Measurements from ENCODE around the gene SCN1B. TPM values are rescaled to one million over a fixed set of nuclear protein-coding genes. Genes with fewer than 3 reads are reported as not detected.

SCN1B gene
- total and polyA plus RNA-seq, 10 of the 15 experiments (the other 5 are each of a cell fraction or from before 2014, with no cell fraction given) = 0.04 to 0.54 (median 0.11) TPM; not detected in 3

GRCh38 chr19:35022460-35022859, 7.8 kb upstream of the SCN1B start (continued):
- TF ChIP-seq ZNF687 (IDR thresholded peaks at IDR 0.05) (no peak), ELK1 (IDR thresholded peaks at IDR 0.05; ENCODE audit: low read depth, low read length) (no peak), PAX8 (IDR thresholded peaks at IDR 0.05) (no peak), NR2C2 (IDR thresholded peaks at IDR 0.05; ENCODE audit: borderline replicate concordance, control insufficient read depth, insufficient read length, low read depth) (no peak), SMAD5 (IDR thresholded peaks at IDR 0.05; ENCODE audit: low read depth) (no peak), RELB (IDR thresholded peaks at IDR 0.05; ENCODE audit: low read depth) (no peak)
- TF ChIP-seq, protein P1, sequence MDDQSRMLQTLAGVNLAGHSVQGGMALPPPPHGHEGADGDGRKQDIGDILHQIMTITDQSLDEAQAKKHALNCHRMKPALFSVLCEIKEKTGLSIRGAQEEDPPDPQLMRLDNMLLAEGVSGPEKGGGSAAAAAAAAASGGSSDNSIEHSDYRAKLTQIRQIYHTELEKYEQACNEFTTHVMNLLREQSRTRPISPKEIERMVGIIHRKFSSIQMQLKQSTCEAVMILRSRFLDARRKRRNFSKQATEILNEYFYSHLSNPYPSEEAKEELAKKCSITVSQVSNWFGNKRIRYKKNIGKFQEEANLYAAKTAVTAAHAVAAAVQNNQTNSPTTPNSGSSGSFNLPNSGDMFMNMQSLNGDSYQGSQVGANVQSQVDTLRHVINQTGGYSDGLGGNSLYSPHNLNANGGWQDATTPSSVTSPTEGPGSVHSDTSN (IDR thresholded peaks at IDR 0.05; ENCODE audit: insufficient replicate concordance, low read depth, low read length) = no peak
- TF ChIP-seq, protein P2, sequence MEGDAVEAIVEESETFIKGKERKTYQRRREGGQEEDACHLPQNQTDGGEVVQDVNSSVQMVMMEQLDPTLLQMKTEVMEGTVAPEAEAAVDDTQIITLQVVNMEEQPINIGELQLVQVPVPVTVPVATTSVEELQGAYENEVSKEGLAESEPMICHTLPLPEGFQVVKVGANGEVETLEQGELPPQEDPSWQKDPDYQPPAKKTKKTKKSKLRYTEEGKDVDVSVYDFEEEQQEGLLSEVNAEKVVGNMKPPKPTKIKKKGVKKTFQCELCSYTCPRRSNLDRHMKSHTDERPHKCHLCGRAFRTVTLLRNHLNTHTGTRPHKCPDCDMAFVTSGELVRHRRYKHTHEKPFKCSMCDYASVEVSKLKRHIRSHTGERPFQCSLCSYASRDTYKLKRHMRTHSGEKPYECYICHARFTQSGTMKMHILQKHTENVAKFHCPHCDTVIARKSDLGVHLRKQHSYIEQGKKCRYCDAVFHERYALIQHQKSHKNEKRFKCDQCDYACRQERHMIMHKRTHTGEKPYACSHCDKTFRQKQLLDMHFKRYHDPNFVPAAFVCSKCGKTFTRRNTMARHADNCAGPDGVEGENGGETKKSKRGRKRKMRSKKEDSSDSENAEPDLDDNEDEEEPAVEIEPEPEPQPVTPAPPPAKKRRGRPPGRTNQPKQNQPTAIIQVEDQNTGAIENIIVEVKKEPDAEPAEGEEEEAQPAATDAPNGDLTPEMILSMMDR (IDR thresholded peaks at IDR 0.05 in 2 of 3, conservative IDR thresholded peaks at IDR 0.05 in 1 of 3; ENCODE audit: control insufficient read depth in 2 of 3, extremely low read depth in 1 of 3, insufficient read depth in 1 of 3, low read depth in 3 of 3, low read length in 3 of 3) = no peak
